H1 (cell line): ENCODE measurements around the gene ST8SIA4. TPM values are rescaled to one million over a fixed set of nuclear protein-coding genes. Genes with fewer than 3 reads are reported as not detected.

Experiments
- CTCF ChIA-PET: fragments of 300-600 bp; sonication (Branson Sonifier 250); formaldehyde crosslinking; loops from one replicate; lab custom pipeline; 2021; ENCODE audit not compliant: partially characterized antibody; lab: Charles Lee
- POLR2A ChIA-PET: fragments of 300-600 bp; sonication (Branson Sonifier 250); formaldehyde crosslinking; loops from one replicate; lab custom pipeline; 2021; ENCODE audit warnings: inconsistent platforms; ENCODE audit not compliant: partially characterized antibody; lab: Charles Lee
- DNase-seq, 2 experiments: peaks; one replicate each; pipeline versions ENCODE4 v3.0.0 to v3.0.0-alpha.2; 2010 to 2022; ENCODE audit warnings: low spot score in 2 of 2, low read depth in 1 of 2, mixed read lengths in 1 of 2
- FAIRE-seq: peaks from 2 replicates; lab custom pipeline; 2011; peaks lifted over from hg19 to GRCh38; lab: Jason Lieb, UNC
- H2AFZ ChIP-seq: 2 replicates; pipeline ENCODE4 v1.8.1; 2012; ENCODE audit warnings: low read length, inconsistent platforms
- H2AK5ac ChIP-seq: 2 replicates; pipeline ENCODE4 v1.6.1; 2013; ENCODE audit warnings: low read depth, low read length
- H2BK120ac ChIP-seq: replicated peaks from 2 replicates; pipeline ENCODE3; 2013; ENCODE audit warnings: low read depth, low read length, inconsistent platforms
- H2BK12ac ChIP-seq: 2 replicates; pipeline ENCODE4 v1.6.1; 2013; ENCODE audit warnings: low read depth, low read length
- H2BK15ac ChIP-seq: 2 replicates; pipeline ENCODE4 v1.6.1; 2013; ENCODE audit warnings: low read length
- H2BK20ac ChIP-seq: 2 replicates; pipeline ENCODE4 v1.6.1; 2013; ENCODE audit warnings: low read length
- H2BK5ac ChIP-seq: 2 replicates; pipeline ENCODE4 v1.6.1; 2013; ENCODE audit warnings: low read depth, low read length
- H3K14ac ChIP-seq: 2 replicates; pipeline ENCODE4 v1.6.1; 2013; ENCODE audit warnings: inconsistent platforms; ENCODE audit not compliant: insufficient read length
- H3K18ac ChIP-seq: 2 replicates; pipeline ENCODE4 v1.6.1; 2013; ENCODE audit warnings: low read length; ENCODE audit errors: extremely low read depth
- H3K23ac ChIP-seq: 2 replicates; pipeline ENCODE4 v1.6.1; 2013; ENCODE audit warnings: inconsistent platforms; ENCODE audit not compliant: insufficient read length
- H3K23me2 ChIP-seq: 2 replicates; pipeline ENCODE4 v1.6.1; 2013; ENCODE audit warnings: low read depth, low read length
- H3K27ac ChIP-seq: 2 replicates; pipeline ENCODE4 v1.6.1; 2011; ENCODE audit warnings: low read depth, low read length, inconsistent platforms
- H3K27me3 ChIP-seq, 4 experiments: replicated peaks in 1 of 4; 1 replicate in 1 of 4; 2 replicates in 3 of 4; pipeline versions ENCODE4 v1.6.1 to v1.8.1; 2011 to 2013; ENCODE audit warnings: low read length in 3 of 4, mild to moderate bottlenecking in 3 of 4, inconsistent platforms in 2 of 4, mixed read lengths in 2 of 4, moderate library complexity in 1 of 4; ENCODE audit not compliant: control insufficient read depth in 3 of 4, insufficient read depth in 3 of 4; ENCODE audit errors: extremely low read depth in 1 of 4
- H3K36me3 ChIP-seq, 4 experiments: 2 replicates each; pipeline versions ENCODE4 v1.6.1 to v1.8.1; 2011 to 2013; ENCODE audit warnings: mild to moderate bottlenecking in 4 of 4, low read length in 3 of 4, moderate library complexity in 2 of 4, control low read depth in 1 of 4, inconsistent platforms in 1 of 4; ENCODE audit not compliant: insufficient read depth in 4 of 4, control insufficient read depth in 2 of 4
- H3K4ac ChIP-seq: replicated peaks from 2 replicates; pipeline ENCODE3; 2013; ENCODE audit warnings: low read length, low read depth, mixed read lengths, inconsistent platforms; ENCODE audit not compliant: insufficient read length
- H3K4me1 ChIP-seq, 4 experiments: replicated peaks in 1 of 4; 1 replicate in 1 of 4; 2 replicates in 3 of 4; pipeline versions ENCODE4 v1.6.1 to v1.8.1; 2011 to 2013; ENCODE audit warnings: low read length in 3 of 4, inconsistent platforms in 2 of 4, mixed read lengths in 1 of 4; ENCODE audit not compliant: insufficient read depth in 4 of 4, control insufficient read depth in 3 of 4
- H3K4me2 ChIP-seq, 2 experiments: 2 replicates each; pipeline versions ENCODE4 v1.6.1 to v1.8.1; 2011 to 2013; ENCODE audit warnings: low read depth in 2 of 2, low read length in 2 of 2, control low read depth in 1 of 2, inconsistent platforms in 1 of 2, mild to moderate bottlenecking in 1 of 2; ENCODE audit not compliant: insufficient read depth in 1 of 2
- H3K4me3 ChIP-seq, 4 experiments: fragments of 200-600, 300-600 bp in 1 of 4; sonication (generic), shearing (Covaris generic), sonication (Bioruptor Twin) in 1 of 4; 2 replicates each; pipeline versions ENCODE4 v1.5.1 to v1.8.1; 2011 to 2016; ENCODE audit warnings: low read length in 4 of 4, low read depth in 3 of 4, control low read depth in 2 of 4, inconsistent platforms in 2 of 4, mild to moderate bottlenecking in 2 of 4, mixed read lengths in 1 of 4, moderate library complexity in 1 of 4; ENCODE audit not compliant: insufficient read depth in 2 of 4; ENCODE audit errors: extremely low read depth in 1 of 4
- H3K56ac ChIP-seq: replicated peaks from 2 replicates; pipeline ENCODE3; 2013; ENCODE audit warnings: low read depth, mild to moderate bottlenecking, mixed read lengths, low read length, inconsistent platforms; ENCODE audit not compliant: insufficient read length
- H3K79me1 ChIP-seq: 2 replicates; pipeline ENCODE4 v1.6.1; 2013; ENCODE audit warnings: low read depth, low read length, control low read depth
- H3K79me2 ChIP-seq, 2 experiments: 2 replicates each; pipeline versions ENCODE4 v1.6.1 to v1.8.1; 2012 to 2013; ENCODE audit warnings: low read length in 2 of 2, mild to moderate bottlenecking in 2 of 2, inconsistent platforms in 1 of 2; ENCODE audit not compliant: insufficient read depth in 2 of 2, control insufficient read depth in 1 of 2
- H3K9ac ChIP-seq, 4 experiments: replicated peaks in 1 of 4; 1 replicate in 1 of 4; 2 replicates in 3 of 4; pipeline versions ENCODE4 v1.6.1 to v1.8.1; 2011 to 2013; ENCODE audit warnings: low read depth in 3 of 4, low read length in 3 of 4, control low read depth in 2 of 4, mild to moderate bottlenecking in 2 of 4, moderate library complexity in 2 of 4, inconsistent platforms in 1 of 4; ENCODE audit errors: extremely low read depth in 1 of 4
- H3K9me3 ChIP-seq, 2 experiments: 2 replicates each; pipeline versions ENCODE4 v1.6.1 to v1.8.1; 2012 to 2013; ENCODE audit warnings: mild to moderate bottlenecking in 2 of 2, moderate library complexity in 2 of 2, control low read depth in 1 of 2, inconsistent platforms in 1 of 2, low read depth in 1 of 2, low read length in 1 of 2, mixed read lengths in 1 of 2; ENCODE audit not compliant: insufficient read depth in 2 of 2
- H4K20me1 ChIP-seq, 2 experiments: replicated peaks in 1 of 2; 2 replicates each; pipeline versions ENCODE3 to v1.8.1; 2011 to 2013; ENCODE audit warnings: inconsistent platforms in 2 of 2, low read length in 2 of 2, mild to moderate bottlenecking in 1 of 2; ENCODE audit not compliant: insufficient read depth in 2 of 2, control insufficient read depth in 1 of 2
- H4K5ac ChIP-seq: 2 replicates; pipeline ENCODE4 v1.6.1; 2013; ENCODE audit warnings: low read length, low read depth, mixed read lengths, inconsistent platforms; ENCODE audit not compliant: insufficient read length
- H4K8ac ChIP-seq: 2 replicates; pipeline ENCODE4 v1.8.0; 2013; ENCODE audit warnings: mild to moderate bottlenecking, moderate library complexity, low read length, inconsistent platforms; ENCODE audit not compliant: insufficient read depth; ENCODE audit errors: extremely low read depth
- H4K91ac ChIP-seq: replicated peaks from 2 replicates; pipeline ENCODE3; 2013; ENCODE audit warnings: low read length, mixed read lengths, inconsistent platforms; ENCODE audit not compliant: insufficient read length
- ATF3 ChIP-seq: IDR thresholded peaks from 2 replicates; pipeline ENCODE4 v1.6.1; 2011; ENCODE audit warnings: low read depth, mild to moderate bottlenecking, low read length; ENCODE audit not compliant: insufficient read depth
- CBX8 ChIP-seq: fragments of 300-800, 300-1000 bp; sonication (generic); IDR thresholded peaks from 2 replicates; pipeline ENCODE4 v1.7.1; 2016; ENCODE audit warnings: low read depth, low read length, borderline replicate concordance
- CREB1 ChIP-seq: IDR thresholded peaks from 2 replicates; pipeline ENCODE4 v1.6.1; 2012; ENCODE audit warnings: inconsistent platforms
- EGR1 ChIP-seq: IDR thresholded peaks from 2 replicates; pipeline ENCODE4 v1.6.1; 2011; ENCODE audit warnings: low read depth, low read length, borderline replicate concordance
- GTF2F1 ChIP-seq: IDR thresholded peaks from 2 replicates; pipeline ENCODE4 v1.6.1; 2012; ENCODE audit warnings: low read depth, low read length, improper control_type of control experiment, borderline replicate concordance
- HDAC6 ChIP-seq: IDR thresholded peaks from one replicate; pipeline ENCODE4 v1.7.1; 2012; ENCODE audit warnings: low read depth, mild to moderate bottlenecking, inconsistent platforms, low read length, moderate library complexity
- JUN ChIP-seq: IDR thresholded peaks from 2 replicates; pipeline ENCODE4 v1.6.1; 2011; ENCODE audit warnings: low read depth, mild to moderate bottlenecking, improper control_type of control experiment, low read length
- KDM4A ChIP-seq: IDR thresholded peaks from one replicate; pipeline ENCODE4 v1.7.1; 2012; ENCODE audit warnings: low read depth, mild to moderate bottlenecking, moderate library complexity, low read length, inconsistent platforms; ENCODE audit not compliant: severe bottlenecking
- MAX ChIP-seq: IDR thresholded peaks from 2 replicates; pipeline ENCODE4 v1.6.1; 2012; ENCODE audit warnings: inconsistent platforms
- POLR2AphosphoS5 ChIP-seq: IDR thresholded peaks from 2 replicates; pipeline ENCODE4 v1.6.1; 2011; ENCODE audit warnings: low read depth, low read length
- RBBP5 ChIP-seq: IDR thresholded peaks from 2 replicates; pipeline ENCODE4 v1.7.1; 2012; ENCODE audit warnings: low read depth, mild to moderate bottlenecking, inconsistent platforms, low read length, moderate library complexity, borderline replicate concordance
- RNF2 ChIP-seq: fragments of 200-900, 300-1000 bp; sonication (generic); IDR thresholded peaks from 2 replicates; pipeline ENCODE4 v1.7.1; 2016; ENCODE audit warnings: borderline replicate concordance, low read depth, mild to moderate bottlenecking, antibody characterized with exemption, low read length; ENCODE audit not compliant: poor library complexity, severe bottlenecking; ENCODE audit errors: missing control alignments
- SIX5 ChIP-seq: IDR thresholded peaks from 2 replicates; pipeline ENCODE4 v1.6.1; 2011; ENCODE audit warnings: mild to moderate bottlenecking, low read depth, low read length
- SUZ12 ChIP-seq: fragments of 200-600 bp; sonication (generic); IDR thresholded peaks from 2 replicates; pipeline ENCODE4 v1.6.1; 2012; ENCODE audit warnings: mild to moderate bottlenecking, inconsistent platforms, low read length, moderate library complexity, mixed read lengths
- WGBS, 2 experiments: shearing (Covaris generic) in 1 of 2; methylation state at CpG; one replicate each; pipeline versions ENCODE4 v1.1.6 to v1.1.7; 2013 to 2015; ENCODE audit warnings: low lambda C conversion rate in 2 of 2, mixed read lengths in 2 of 2, inconsistent platforms in 1 of 2, low coverage in 1 of 2, missing lambda C conversion rate in 1 of 2; ENCODE audit not compliant: insufficient replicate concordance in 2 of 2, insufficient coverage in 1 of 2, insufficient read length in 1 of 2; ENCODE audit errors: extremely low coverage in 1 of 2, missing lambda C conversion rate in 1 of 2; 5-methylcytosine and 5-hydroxymethylcytosine counted together
- polyA plus RNA-seq, 7 experiments: library from polyadenylated mRNA; depleted of rRNA in 3 of 7; stranded (reverse) in 5 of 7; unstranded in 2 of 7; fragments of >200 nt in 5 of 7; fragments of 200-250 nt in 2 of 7; gene quantifications; 1 replicate in 5 of 7; 2 replicates in 1 of 7; 4 replicates in 1 of 7; pipeline versions ENCODE4 v1.2.1 to v1.2.3, GENCODE V29; 2011 to 2013; ENCODE audit warnings: missing spikeins in 2 of 7, mixed read lengths in 2 of 7
- total RNA-seq: library from RNA; stranded (reverse); fragmentation: NEBNext Ultra II Directional; extraction: Animal tissue kit (Norgen Biotek cat#: 25700); gene quantifications from 2 replicates; pipeline ENCODE4 v1.2.1, GENCODE V29; 2021

The ST8SIA4 gene
- total and polyA plus RNA-seq, 2 of the 8 experiments (the other 6 are each of a cell fraction or from before 2014, with no cell fraction given), result 0.08 to 0.50 TPM

- H2AFZ ChIP-seq, result no peak overlapping the region
- no peak overlapping the region for H3K18ac ChIP-seq
- TF ChIP-seq GTF2F1 (no peak), KDM4A (no peak), POLR2AphosphoS5 (no peak), RBBP5 (no peak), EGR1 (no peak), ATF3 (no peak), SIX5 (no peak), SUZ12 (no peak), MAX (no peak), JUN (no peak), CREB1 (no peak), RNF2 (no peak), CBX8 (no peak), HDAC6 (no peak)
These were observed 131.9 kb downstream of the ST8SIA4 start for GRCh38 chr5:100771181-100771580.

More at GRCh38 chr5:100771181-100771580, 131.9 kb downstream of the ST8SIA4 start:
- no peak for DNase-seq
- H2BK120ac ChIP-seq, result no peak overlapping the region
- 50% methylated on average over 2 of the region's 2 CpGs; no CpG with 5 or more reads in 1 of the 2 experiments for WGBS, 2 experiments
- no peaks in the 10 kb centered on the region for H3K79me1 ChIP-seq
- no peak overlapping the region for H2BK5ac ChIP-seq
- POLR2A ChIA-PET, result no interaction called here
- H3K23ac ChIP-seq, result no peak overlapping the region
- no peak overlapping the region for H2BK12ac ChIP-seq
- H4K8ac ChIP-seq, result no peak overlapping the region
- H3K14ac ChIP-seq, result no peak overlapping the region
- no peak overlapping the region for H2AK5ac ChIP-seq
- H3K9ac ChIP-seq, result no peak overlapping the region
- CTCF ChIA-PET, result interaction anchor here (1.0 kb wide), 1 partner anchor 116 kb away, joined by 3 read pairs; no protein-coding TSS in a partner anchor
- H4K91ac ChIP-seq, result no peak overlapping the region
- H2BK15ac ChIP-seq, result no peak overlapping the region
- H3K4me1 ChIP-seq, result peaks cover 0 to 4% (median under 1%) of the 10 kb centered on the region in 4 experiments; a peak in 2 of 7 replicates
- H3K27me3 ChIP-seq, result no peaks in the 10 kb centered on the region
- H3K79me2 ChIP-seq, result no peaks in the 10 kb centered on the region
- H4K20me1 ChIP-seq, result no peaks in the 10 kb centered on the region
- H3K56ac ChIP-seq, result no peak overlapping the region
- no peak for FAIRE-seq
- no peak overlapping the region for H3K4me2 ChIP-seq
- H3K27ac ChIP-seq, result no peak overlapping the region
- no peak overlapping the region for H3K4ac ChIP-seq
- H2BK20ac ChIP-seq, result no peak overlapping the region
- no peak overlapping the region for H4K5ac ChIP-seq
- H3K4me3 ChIP-seq, result no peak overlapping the region
- no peaks in the 10 kb centered on the region for H3K9me3 ChIP-seq
- no peaks in the 10 kb centered on the region for H3K36me3 ChIP-seq
- no peaks in the 10 kb centered on the region for H3K23me2 ChIP-seq
